Left ventricle myocardium inferior (tissue), 1 donor: ENCODE results near the gene PHTF1. TPM values are rescaled to one million over a fixed set of nuclear protein-coding genes. Genes with fewer than 3 reads are reported as not detected.
"Not testable (repeated sequence)": the region's sequence is repeated elsewhere in the genome, so short reads cannot be mapped to it uniquely, and the experiment has no call there.

ENCODE experiments used
- DNase-seq: peaks from one replicate; pipeline ENCODE4 v3.0.0-alpha.2; 2020
- H3K27ac ChIP-seq: fragments of 200-600 bp; replicated peaks from 2 replicates; pipeline ENCODE4 v1.8.0; 2021
- H3K27me3 ChIP-seq: fragments of 200-600 bp; 2 replicates; pipeline ENCODE4 v1.8.0; 2021; ENCODE audit warnings: low read depth
- H3K36me3 ChIP-seq: fragments of 200-600 bp; 2 replicates; pipeline ENCODE4 v1.8.0; 2021
- H3K4me1 ChIP-seq: fragments of 200-600 bp; 2 replicates; pipeline ENCODE4 v1.8.0; 2021
- H3K4me3 ChIP-seq: fragments of 200-600 bp; 2 replicates; pipeline ENCODE4 v1.8.0; 2021; ENCODE audit warnings: mild to moderate bottlenecking, moderate library complexity
- H3K9me3 ChIP-seq: fragments of 200-600 bp; replicated peaks from 2 replicates; pipeline ENCODE4 v1.8.0; 2021
- intact Hi-C: fragments of 100-400 bp; cut with micrococcal nuclease; formaldehyde crosslinking; loops from one replicate; pipeline ENCODE4 v1.11.0; 2022
- total RNA-seq: library from RNA; stranded (reverse); fragmentation: NEBNext Ultra II Directional; extraction: Animal tissue kit (Norgen Biotek cat#: 25700); gene quantifications from one replicate; pipeline ENCODE4 v1.2.1, GENCODE V29; 2021
- TF ChIP-seq, protein P1 (sequence below): fragments of 200-600 bp; IDR thresholded peaks from 2 replicates; pipeline ENCODE4 v1.8.0; 2021; ENCODE audit warnings: antibody characterized with exemption, mild to moderate bottlenecking, borderline replicate concordance
- donor health status: DM: no; HTN: yes; CAD: no; lungs with severe emphysema.

PHTF1 gene
- total RNA-seq, 1 donor from 2014 or later = 10.7 TPM

DNA sequence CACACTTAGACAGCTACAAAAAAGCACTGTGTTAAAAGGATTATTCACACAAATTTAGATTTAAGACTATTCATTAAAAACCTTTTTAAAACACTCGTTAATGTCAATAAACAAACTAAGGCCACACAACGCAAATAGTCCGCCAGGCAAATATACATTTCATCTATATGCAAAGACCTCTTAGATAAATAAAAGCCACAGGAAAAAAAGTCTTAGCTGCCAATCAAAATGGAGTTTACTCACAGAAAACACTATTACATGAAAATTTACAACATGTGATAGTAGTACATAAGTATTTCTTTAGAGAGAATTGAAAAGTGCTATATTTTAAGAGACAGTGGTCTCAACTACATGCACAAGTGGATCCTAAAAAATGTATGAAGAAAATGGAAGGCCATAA, 2.7 kb upstream of the PHTF1 start:
- Histone ChIP-seq H3K9me3 (no peaks in the 10 kb centered on the region), H3K4me1 (peaks cover 31% of the 10 kb centered on the region), H3K4me3 (no peak overlapping the region), H3K36me3 (peaks cover 25% of the 10 kb centered on the region), H3K27me3 (no peaks in the 10 kb centered on the region), H3K27ac (no peak overlapping the region)
- intact Hi-C loops = no loop called here
- TF ChIP-seq, protein P1, sequence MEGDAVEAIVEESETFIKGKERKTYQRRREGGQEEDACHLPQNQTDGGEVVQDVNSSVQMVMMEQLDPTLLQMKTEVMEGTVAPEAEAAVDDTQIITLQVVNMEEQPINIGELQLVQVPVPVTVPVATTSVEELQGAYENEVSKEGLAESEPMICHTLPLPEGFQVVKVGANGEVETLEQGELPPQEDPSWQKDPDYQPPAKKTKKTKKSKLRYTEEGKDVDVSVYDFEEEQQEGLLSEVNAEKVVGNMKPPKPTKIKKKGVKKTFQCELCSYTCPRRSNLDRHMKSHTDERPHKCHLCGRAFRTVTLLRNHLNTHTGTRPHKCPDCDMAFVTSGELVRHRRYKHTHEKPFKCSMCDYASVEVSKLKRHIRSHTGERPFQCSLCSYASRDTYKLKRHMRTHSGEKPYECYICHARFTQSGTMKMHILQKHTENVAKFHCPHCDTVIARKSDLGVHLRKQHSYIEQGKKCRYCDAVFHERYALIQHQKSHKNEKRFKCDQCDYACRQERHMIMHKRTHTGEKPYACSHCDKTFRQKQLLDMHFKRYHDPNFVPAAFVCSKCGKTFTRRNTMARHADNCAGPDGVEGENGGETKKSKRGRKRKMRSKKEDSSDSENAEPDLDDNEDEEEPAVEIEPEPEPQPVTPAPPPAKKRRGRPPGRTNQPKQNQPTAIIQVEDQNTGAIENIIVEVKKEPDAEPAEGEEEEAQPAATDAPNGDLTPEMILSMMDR = no peak
- no peak for DNase-seq

DNA sequence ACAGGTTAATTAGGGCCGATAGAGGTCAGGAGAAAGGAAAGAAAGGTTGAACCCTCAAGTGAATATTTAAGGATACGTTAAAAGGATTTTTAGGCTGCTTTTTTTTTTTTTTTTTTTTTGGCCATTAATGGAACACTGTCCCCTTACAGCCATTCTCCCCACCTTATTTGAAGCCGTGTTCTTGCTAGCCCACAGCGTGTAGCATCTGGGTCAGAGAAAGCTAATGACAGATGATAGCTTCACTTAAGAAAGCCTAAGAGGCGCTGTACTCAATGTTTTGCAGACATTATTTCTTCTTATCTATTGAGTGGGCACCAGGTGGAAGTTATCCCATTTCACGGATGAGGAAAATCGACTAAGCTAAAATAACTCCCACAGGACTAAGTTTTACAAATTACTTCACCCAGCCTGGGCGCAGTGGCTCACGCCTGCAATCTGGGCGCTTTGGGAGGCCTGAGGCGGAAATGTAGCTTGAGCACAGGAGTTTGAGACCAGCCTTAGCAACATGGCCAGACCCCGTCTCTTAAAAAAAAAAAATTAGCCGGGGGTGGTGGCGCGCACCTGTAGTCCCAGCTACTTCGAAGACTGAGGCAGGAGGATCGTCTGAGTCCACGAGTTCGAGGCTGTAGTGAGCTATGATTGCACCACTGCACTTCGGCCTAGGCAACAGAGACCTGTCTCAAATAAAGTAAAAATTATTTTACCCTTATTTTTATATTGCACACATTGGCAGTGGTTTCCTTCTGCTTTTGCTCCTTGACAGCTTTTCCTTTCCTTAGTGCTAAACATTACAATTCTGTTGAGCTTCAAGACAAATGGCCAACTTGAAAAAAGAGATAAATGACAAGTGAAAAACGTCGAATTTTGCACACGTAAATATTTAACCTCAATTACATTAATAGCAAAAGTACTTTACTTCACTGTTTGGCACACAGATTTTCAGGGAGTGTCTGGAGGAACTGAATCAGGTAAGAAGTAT, 1.1 kb upstream of the PHTF1 start:
- peaks cover 38% of the 10 kb centered on the region for H3K4me1 ChIP-seq
- H3K27ac ChIP-seq = peak overlapping the region; percentile 96
- DNase-seq = no peak
- H3K4me3 ChIP-seq = peak overlapping the region; percentile 95
- no peaks in the 10 kb centered on the region for H3K9me3 ChIP-seq
- intact Hi-C loops = no loop called here
- H3K27me3 ChIP-seq = no peaks in the 10 kb centered on the region
- TF ChIP-seq, protein P1 = no peak
- H3K36me3 ChIP-seq = peaks cover 10% of the 10 kb centered on the region

DNA sequence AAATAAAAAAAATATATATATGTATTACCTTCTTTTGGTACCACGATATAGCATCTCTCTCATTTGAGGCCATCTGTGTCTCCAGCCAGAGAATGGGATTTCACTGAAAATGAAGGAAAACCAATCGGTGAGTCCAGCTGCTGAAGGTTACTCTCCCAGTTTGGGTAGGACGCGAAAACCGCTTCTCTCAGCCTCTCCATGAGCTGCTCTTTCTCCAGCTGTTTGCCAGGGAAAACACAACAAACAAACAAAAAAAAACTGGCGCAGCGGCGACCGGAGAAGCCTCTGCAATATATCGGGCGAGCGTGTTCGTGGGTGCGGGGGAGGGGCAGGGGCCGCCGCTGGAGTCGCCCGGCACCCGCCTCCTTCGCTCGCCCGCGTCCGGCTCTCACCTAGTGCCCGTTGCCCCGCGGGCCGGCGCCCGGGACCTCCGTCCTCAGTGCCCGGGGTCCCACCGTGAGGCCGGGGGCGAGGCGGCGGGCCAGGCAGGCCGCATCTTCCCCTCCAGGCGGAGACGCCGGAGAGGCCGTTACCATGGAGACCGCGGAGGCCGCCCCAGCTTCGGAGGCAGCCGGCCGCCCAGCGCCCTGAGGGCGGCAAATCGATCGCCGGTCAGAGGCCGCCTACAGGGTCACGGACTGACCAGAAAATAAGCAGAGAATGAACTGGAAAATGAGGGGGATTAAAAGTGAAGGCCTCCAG, 504 bp downstream of the PHTF1 start:
- peak; percentile 70 for DNase-seq
- Histone ChIP-seq H3K36me3 (peaks cover 6% of the 10 kb centered on the region), H3K9me3 (no peaks in the 10 kb centered on the region), H3K27ac (peak overlapping the region; percentile 96), H3K4me1 (peaks cover 38% of the 10 kb centered on the region), H3K4me3 (peak overlapping the region; percentile 95), H3K27me3 (no peaks in the 10 kb centered on the region)
- intact Hi-C loops = no loop called here
- TF ChIP-seq, protein P1 = no peak

DNA sequence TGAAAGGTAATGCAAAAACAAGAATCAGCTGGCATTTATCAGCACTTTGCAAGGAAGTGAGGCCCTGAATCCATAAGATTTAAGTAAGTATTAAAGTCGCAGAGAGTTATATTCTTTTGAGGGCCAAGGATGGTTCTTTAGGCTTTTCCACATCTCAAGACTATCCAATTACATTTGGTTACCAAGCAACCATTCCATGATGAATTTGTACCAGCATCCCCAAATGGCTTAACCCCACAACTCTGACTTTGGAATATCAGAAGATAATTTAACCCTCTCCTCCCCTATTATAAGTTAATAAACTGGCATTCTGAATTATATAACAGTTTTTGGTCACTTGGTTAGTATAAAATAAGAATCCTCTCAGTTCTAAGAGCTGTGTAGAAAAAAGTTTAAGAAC, 2.8 kb downstream of the PHTF1 start:
- H3K4me1 ChIP-seq = peaks cover 38% of the 10 kb centered on the region
- H3K27me3 ChIP-seq = no peaks in the 10 kb centered on the region
- TF ChIP-seq, protein P1 = no peak
- no peak for DNase-seq
- no peak overlapping the region for H3K4me3 ChIP-seq
- no peak overlapping the region for H3K27ac ChIP-seq
- H3K9me3 ChIP-seq = no peaks in the 10 kb centered on the region
- H3K36me3 ChIP-seq = peaks cover 13% of the 10 kb centered on the region
- intact Hi-C loops = no loop called here

DNA sequence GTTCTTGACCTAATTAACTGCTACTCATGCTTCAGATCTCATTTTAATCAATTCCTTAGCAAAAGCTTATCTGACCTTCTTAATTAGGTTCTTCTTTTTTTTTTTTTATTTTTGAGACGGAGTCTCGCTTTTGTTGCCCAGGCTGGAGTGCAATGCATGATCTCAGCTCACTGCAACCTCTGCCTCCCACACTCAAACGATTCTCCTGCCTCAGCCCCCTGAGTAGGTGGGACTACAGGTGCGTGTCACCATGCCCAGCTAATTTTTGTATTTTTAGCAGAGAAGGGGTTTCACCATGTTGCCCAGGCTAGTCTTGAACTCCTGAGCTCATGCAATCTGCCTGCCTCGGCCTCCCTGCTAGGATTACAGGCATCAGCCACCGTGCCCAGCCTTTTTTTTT, 6.0 kb downstream of the PHTF1 start:
- H3K9me3 ChIP-seq, DNase-seq, intact Hi-C loops, H3K4me3 ChIP-seq, H3K27me3 ChIP-seq, H3K27ac ChIP-seq: not testable (repeated sequence)
- H3K4me1 ChIP-seq = peaks cover 19% of the 10 kb centered on the region
- H3K36me3 ChIP-seq = peaks cover 31% of the 10 kb centered on the region

DNA sequence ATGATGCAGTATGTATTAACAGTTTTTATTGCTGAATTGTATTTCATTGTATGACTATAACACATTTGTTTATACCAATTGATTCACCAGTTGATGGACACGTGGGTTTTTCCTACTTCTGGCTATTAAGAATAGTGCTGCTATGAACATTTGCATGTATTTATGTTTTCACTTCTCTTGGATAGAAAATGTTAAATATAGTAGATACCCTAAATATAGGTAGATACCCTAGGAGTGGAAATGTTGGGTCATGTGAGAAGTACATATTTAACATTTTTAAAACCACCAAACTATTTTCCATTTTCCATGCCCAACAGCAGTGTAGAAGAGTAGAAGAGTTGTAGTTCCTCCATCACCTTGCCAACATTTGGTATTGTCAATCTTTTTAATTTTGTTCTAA, 7.8 kb downstream of the PHTF1 start:
- H3K27me3 ChIP-seq = no peaks in the 10 kb centered on the region
- H3K4me1 ChIP-seq = peaks cover 4% of the 10 kb centered on the region
- H3K27ac ChIP-seq = no peak overlapping the region
- intact Hi-C loops = no loop called here
- H3K9me3 ChIP-seq = no peaks in the 10 kb centered on the region
- TF ChIP-seq, protein P1 = no peak
- peaks cover 32% of the 10 kb centered on the region for H3K36me3 ChIP-seq
- no peak overlapping the region for H3K4me3 ChIP-seq
- DNase-seq = no peak
